ENCODE results near the gene MAGEF1. TPM values are rescaled to one million over a fixed set of nuclear protein-coding genes. Genes with fewer than 3 reads are reported as not detected.

MAGEF1 gene
- total and polyA plus RNA-seq, 2 experiments from 2014 or later, result 66.5 to 88.7 TPM

- Histone ChIP-seq H3F3A (replicated peaks; ENCODE audit: low read depth) (no peaks in the 10 kb centered on the region), H3K27me3 (ENCODE audit: insufficient read depth) (no peaks in the 10 kb centered on the region), H3K4me3 (no peak overlapping the region), H3K79me2 (replicated peaks; ENCODE audit: insufficient read depth) (no peaks in the 10 kb centered on the region), H3K4me2 (no peak overlapping the region), H3K4me1 (ENCODE audit: insufficient read depth) (no peaks in the 10 kb centered on the region), H3K9me2 (ENCODE audit: insufficient read depth) (no peaks in the 10 kb centered on the region), H2AFZ (0 out of 2 replicates have a peak overlapping the region, but pooled peaks have one; percentile 32), H3K36me3 (ENCODE audit: insufficient read depth) (no peaks in the 10 kb centered on the region), H3K27ac (ENCODE audit: low read depth) (no peak overlapping the region), H4K20me1 (replicated peaks; ENCODE audit: insufficient read depth) (no peaks in the 10 kb centered on the region)
- Mint-ChIP-seq H3K4me3 (no peak overlapping the region), H3K27ac (no peak overlapping the region), H3K36me3 (ENCODE audit: low read depth) (no peaks in the 10 kb centered on the region), H3K4me1 (peaks cover 18% of the 10 kb centered on the region; the same call in 2 of the 3 replicates), H3K9me3 (no peaks in the 10 kb centered on the region), H3K27me3 (ENCODE audit: insufficient read depth, low read depth, poor library complexity) (peaks cover 3% of the 10 kb centered on the region)
- no peak for ATAC-seq
- no peak for DNase-seq (ENCODE audit: low spot score)
- TF ChIP-seq JUNB (IDR thresholded peaks at IDR 0.05; ENCODE audit: unreplicated experiment), result no peak
- no peak for TF ChIP-seq ZNF462 (CRISPR knock-in tag; IDR thresholded peaks at IDR 0.05)
- no peak for TF ChIP-seq NANOG (IDR thresholded peaks at IDR 0.05; ENCODE audit: borderline replicate concordance)
- no peak for TF ChIP-seq EZH2phosphoT487 (IDR thresholded peaks at IDR 0.05; ENCODE audit: unreplicated experiment)
- TF ChIP-seq ETS1 (IDR thresholded peaks at IDR 0.05), result no peak
- TF ChIP-seq POLR2AphosphoS5 (IDR thresholded peaks at IDR 0.05; ENCODE audit: low read depth), result no peak
These were observed 26.6 kb upstream of the MAGEF1 start for GRCh38 chr3:184738506-184738890.
